Gastrocnemius medialis (tissue), 4 donors: ENCODE data around the gene TMEM45B. TPM values are rescaled to one million over a fixed set of nuclear protein-coding genes. Genes with fewer than 3 reads are reported as not detected.
A peak's percentile ranks its signal among the peaks of the same experiment; 100 is the strongest.

Experiments
- ATAC-seq, 2 donors: fragments of 150-250 bp; one replicate each; pipeline ENCODE4 v1.9.1; 2016
- DNase-seq, 2 donors: peaks; one replicate each; pipeline ENCODE4 v3.0.0-alpha.2; 2019
- H3K27ac ChIP-seq, 4 donors: fragments of 200-600 bp; sonication (generic); 1 replicate in 1 of 4; 2 replicates in 3 of 4; pipeline ENCODE4 v1.5.1; 2016 to 2018; ENCODE audit warnings: mild to moderate bottlenecking in 2 of 4, moderate library complexity in 1 of 4
- H3K27me3 ChIP-seq, 3 donors: fragments of 200-600 bp; sonication (generic) in 2 of 3; 1 replicate in 1 of 3; 2 replicates in 2 of 3; pipeline versions ENCODE4 v1.5.1 to v1.6.0; 2016 to 2019; ENCODE audit warnings: mild to moderate bottlenecking in 1 of 3, moderate library complexity in 1 of 3
- H3K36me3 ChIP-seq, 2 donors: fragments of 200-600 bp; sonication (generic) in 1 of 2; one replicate each; pipeline ENCODE4 v1.5.1; 2017 to 2018
- H3K4me1 ChIP-seq, 2 donors: fragments of 200-600 bp; sonication (generic) in 1 of 2; one replicate each; pipeline ENCODE4 v1.5.1; 2016 to 2017; ENCODE audit warnings: mild to moderate bottlenecking in 2 of 2
- H3K4me3 ChIP-seq, 4 donors: fragments of 200-600 bp; sonication (generic) in 3 of 4; 1 replicate in 1 of 4; 2 replicates in 3 of 4; pipeline ENCODE4 v1.5.1; 2016 to 2019; ENCODE audit warnings: mild to moderate bottlenecking in 2 of 4
- H3K9me3 ChIP-seq, 3 donors: fragments of 200-600 bp; sonication (generic) in 2 of 3; 1 replicate in 1 of 3; 2 replicates in 2 of 3; pipeline ENCODE4 v1.5.1; 2016 to 2019
- CTCF ChIP-seq, 5 experiments: fragments of 450-650 bp in 3 of 5; fragments of 200-600 bp in 2 of 5; sonication (generic) in 2 of 5; IDR thresholded peaks in 4 of 5; conservative IDR thresholded peaks in 1 of 5; 1 replicate in 4 of 5; 2 replicates in 1 of 5; pipeline ENCODE4 v1.5.1; 2016 to 2019; ENCODE audit warnings: antibody characterized with exemption in 5 of 5, mild to moderate bottlenecking in 3 of 5, moderate library complexity in 3 of 5
- POLR2A ChIP-seq, 2 donors: fragments of 450-650 bp; IDR thresholded peaks; one replicate each; pipeline ENCODE4 v1.6.1; 2017; ENCODE audit warnings: antibody characterized with exemption in 2 of 2, mild to moderate bottlenecking in 2 of 2, moderate library complexity in 2 of 2
- in situ Hi-C, 4 donors: fragments of 200-750 bp; cut with MboI; loops; one replicate each; pipeline versions ENCODE4 v1.15.0 to v1.8.0; 2017; ENCODE audit warnings: low sequenced_read_pairs in 4 of 4
- intact Hi-C: fragments of 100-400 bp; cut with DNase I; formaldehyde crosslinking; loops from one replicate; pipeline ENCODE4 v1.15.1; 2023; ENCODE audit warnings: low total_unique reads
- total RNA-seq, 4 donors: library from RNA; depleted of rRNA; stranded (reverse); fragments of >200 nt; gene quantifications; one replicate each; pipeline versions ENCODE4 v1.1.0 to v1.2.3, GENCODE V29; 2016

TMEM45B gene
- total RNA-seq, 4 donors from 2014 or later, result 1.0 TPM; not detected in 3

GRCh38 chr11:129856036-129856435, 40.4 kb downstream of the TMEM45B start:
- no peak overlapping the region for H3K27ac ChIP-seq
- no peak for TF ChIP-seq POLR2A (IDR thresholded peaks at IDR 0.05)
- TF ChIP-seq CTCF (IDR thresholded peaks at IDR 0.05 in 4 of 5, conservative IDR thresholded peaks at IDR 0.05 in 1 of 5), result no peak
- intact Hi-C loops (no loop called here), in situ Hi-C loops (no loop called here)
- DNase-seq (no peak), ATAC-seq (no peak)
- H3K27me3 ChIP-seq, result no peaks in the 10 kb centered on the region
- H3K4me1 ChIP-seq, result no peaks in the 10 kb centered on the region
- peaks cover 0 to 29% of the 10 kb centered on the region in 2 donors for H3K36me3 ChIP-seq
- H3K9me3 ChIP-seq, result no peaks in the 10 kb centered on the region
- no peak overlapping the region for H3K4me3 ChIP-seq

- Histone ChIP-seq H3K4me1 (no peaks in the 10 kb centered on the region), H3K4me3 (no peak overlapping the region), H3K27me3 (no peaks in the 10 kb centered on the region), H3K9me3 (no peaks in the 10 kb centered on the region), H3K27ac (no peak overlapping the region), H3K36me3 (peaks cover 0 to 72% of the 10 kb centered on the region in 2 donors)
- no peak for DNase-seq
- intact Hi-C loops (no loop called here), in situ Hi-C loops (no loop called here)
- no peak for TF ChIP-seq CTCF (IDR thresholded peaks at IDR 0.05 in 4 of 5, conservative IDR thresholded peaks at IDR 0.05 in 1 of 5)
- TF ChIP-seq POLR2A (IDR thresholded peaks at IDR 0.05), result no peak
- ATAC-seq, result peak in 1 of 2 donors; percentile 65
Observed at GRCh38 chr11:129861702-129862522, 46.3 kb downstream of the TMEM45B start.

- no peak for TF ChIP-seq POLR2A (IDR thresholded peaks at IDR 0.05)
- TF ChIP-seq CTCF (IDR thresholded peaks at IDR 0.05 in 4 of 5, conservative IDR thresholded peaks at IDR 0.05 in 1 of 5), result no peak
- no peak for ATAC-seq
- in situ Hi-C loops, result no loop called here
Observed at GRCh38 chr11:129864811-129865210, 49.2 kb downstream of the TMEM45B start.

GRCh38 chr11:129865701-129866100, 50.1 kb downstream of the TMEM45B start:
- no peak for TF ChIP-seq CTCF (IDR thresholded peaks at IDR 0.05 in 4 of 5, conservative IDR thresholded peaks at IDR 0.05 in 1 of 5)
- no peaks in the 10 kb centered on the region for H3K4me1 ChIP-seq
- H3K36me3 ChIP-seq, result peaks cover 0 to 81% of the 10 kb centered on the region in 2 donors
- no peaks in the 10 kb centered on the region for H3K9me3 ChIP-seq
- DNase-seq (no peak), ATAC-seq (no peak)
- no peak overlapping the region for H3K4me3 ChIP-seq
- no peak overlapping the region for H3K27ac ChIP-seq
- intact Hi-C loops (no loop called here), in situ Hi-C loops (no loop called here)
- no peaks in the 10 kb centered on the region for H3K27me3 ChIP-seq

More at GRCh38 chr11:129864811-129865210, 49.2 kb downstream of the TMEM45B start:
- H3K4me3 ChIP-seq, result no peak overlapping the region
- intact Hi-C loops, result no loop called here
- H3K4me1 ChIP-seq, result no peaks in the 10 kb centered on the region
- H3K27me3 ChIP-seq, result no peaks in the 10 kb centered on the region
- no peaks in the 10 kb centered on the region for H3K9me3 ChIP-seq
- H3K27ac ChIP-seq, result no peak overlapping the region
- peaks cover 0 to 81% of the 10 kb centered on the region in 2 donors for H3K36me3 ChIP-seq
- no peak for DNase-seq
